ENCODE measurements around the gene GHITM. TPM values are rescaled to one million over a fixed set of nuclear protein-coding genes. Genes with fewer than 3 reads are reported as not detected.
"Not testable (repeated sequence)": the region's sequence is repeated elsewhere in the genome, so short reads cannot be mapped to it uniquely, and the experiment has no call there.

Gene GHITM
- total and polyA plus RNA-seq, 2 donors from 2014 or later: 134 to 376 TPM

DNA sequence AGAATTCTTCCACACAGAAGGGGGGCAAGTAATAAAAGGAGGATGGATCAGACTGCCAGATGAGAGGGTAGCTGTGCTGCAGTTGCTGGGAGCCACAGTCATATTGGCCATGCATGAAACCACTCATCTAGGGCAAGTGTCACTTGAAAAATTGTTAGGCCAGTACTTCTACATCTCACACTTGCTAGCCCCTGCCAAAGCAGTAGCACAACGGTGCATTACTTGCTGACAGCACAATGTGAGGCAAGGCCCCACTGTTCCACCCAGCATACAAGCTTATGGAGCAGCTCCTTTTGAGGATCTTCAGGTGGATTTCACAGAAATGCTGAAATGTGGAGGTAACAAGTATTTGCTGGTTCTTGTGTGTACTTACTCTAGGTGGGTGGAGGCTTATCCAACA, 25.8 kb upstream of the GHITM start:
- FAIRE-seq; H3K27ac ChIP-seq (ENCODE audit: low read depth in 2 of 2, low read length in 2 of 2); DNase-seq; H3K27me3 ChIP-seq (ENCODE audit: control insufficient read depth, insufficient read depth, low read length); H3K9me3 ChIP-seq (ENCODE audit: control insufficient read depth in 2 of 3, insufficient read depth in 1 of 3, low read length in 3 of 3); H3K9ac ChIP-seq (ENCODE audit: low read length in 3 of 3); H3K36me3 ChIP-seq (ENCODE audit: control insufficient read depth in 2 of 3, insufficient read depth in 3 of 3, low read length in 3 of 3); intact Hi-C loops (cut with DNase I); H3K4me1 ChIP-seq (ENCODE audit: control insufficient read depth in 2 of 3, insufficient read depth in 2 of 3, low read depth in 1 of 3, low read length in 3 of 3); H3K4me3 ChIP-seq (ENCODE audit: low read length in 3 of 3): not testable (repeated sequence)

DNA sequence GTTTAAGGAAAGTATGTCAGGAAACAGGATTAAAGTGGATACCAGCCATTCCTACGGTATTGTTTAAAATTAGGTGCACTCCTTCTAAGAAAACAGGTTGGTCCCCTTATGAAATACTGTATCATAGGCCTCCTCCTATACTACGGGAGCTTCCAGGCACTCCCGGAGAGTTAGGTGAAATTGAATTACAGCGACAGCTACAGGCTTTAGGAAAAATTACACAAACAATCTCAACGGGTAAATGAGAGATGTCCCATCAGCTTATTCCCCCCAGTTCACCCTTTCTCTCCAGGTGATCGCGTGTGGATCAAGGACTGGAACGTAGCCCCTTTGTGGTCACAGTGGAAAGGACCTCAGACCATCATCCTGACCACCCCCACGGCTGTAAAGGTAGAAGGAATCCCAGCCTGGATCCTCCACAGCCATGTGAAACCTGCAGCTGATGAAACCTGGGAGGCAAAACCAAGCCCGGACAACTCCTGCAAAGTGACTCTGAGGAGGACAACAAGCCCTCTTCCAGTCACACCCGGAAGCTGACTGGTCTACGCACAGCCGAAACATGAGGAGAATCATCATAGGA, 25.1 kb upstream of the GHITM start:
- Histone ChIP-seq H3K9ac (ENCODE audit: low read length in 3 of 3) (no peak overlapping the region), H3K4me3 (ENCODE audit: low read length in 3 of 3) (no peak overlapping the region), H3K27me3 (ENCODE audit: control insufficient read depth, insufficient read depth, low read length) (no peaks in the 10 kb centered on the region), H3K36me3 (ENCODE audit: control insufficient read depth in 2 of 3, insufficient read depth in 3 of 3, low read length in 3 of 3) (no peaks in the 10 kb centered on the region), H3K27ac (ENCODE audit: low read depth in 2 of 2, low read length in 2 of 2) (no peak overlapping the region), H3K9me3 (ENCODE audit: control insufficient read depth in 2 of 3, insufficient read depth in 1 of 3, low read length in 3 of 3) (no peaks in the 10 kb centered on the region), H3K4me1 (ENCODE audit: control insufficient read depth in 2 of 3, insufficient read depth in 2 of 3, low read depth in 1 of 3, low read length in 3 of 3) (no peaks in the 10 kb centered on the region)
- FAIRE-seq (no peak), DNase-seq (peak in 2 of 5 donors; percentile 9 to 11)
- TF ChIP-seq, protein P1, sequence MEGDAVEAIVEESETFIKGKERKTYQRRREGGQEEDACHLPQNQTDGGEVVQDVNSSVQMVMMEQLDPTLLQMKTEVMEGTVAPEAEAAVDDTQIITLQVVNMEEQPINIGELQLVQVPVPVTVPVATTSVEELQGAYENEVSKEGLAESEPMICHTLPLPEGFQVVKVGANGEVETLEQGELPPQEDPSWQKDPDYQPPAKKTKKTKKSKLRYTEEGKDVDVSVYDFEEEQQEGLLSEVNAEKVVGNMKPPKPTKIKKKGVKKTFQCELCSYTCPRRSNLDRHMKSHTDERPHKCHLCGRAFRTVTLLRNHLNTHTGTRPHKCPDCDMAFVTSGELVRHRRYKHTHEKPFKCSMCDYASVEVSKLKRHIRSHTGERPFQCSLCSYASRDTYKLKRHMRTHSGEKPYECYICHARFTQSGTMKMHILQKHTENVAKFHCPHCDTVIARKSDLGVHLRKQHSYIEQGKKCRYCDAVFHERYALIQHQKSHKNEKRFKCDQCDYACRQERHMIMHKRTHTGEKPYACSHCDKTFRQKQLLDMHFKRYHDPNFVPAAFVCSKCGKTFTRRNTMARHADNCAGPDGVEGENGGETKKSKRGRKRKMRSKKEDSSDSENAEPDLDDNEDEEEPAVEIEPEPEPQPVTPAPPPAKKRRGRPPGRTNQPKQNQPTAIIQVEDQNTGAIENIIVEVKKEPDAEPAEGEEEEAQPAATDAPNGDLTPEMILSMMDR (IDR thresholded peaks at IDR 0.05; ENCODE audit: borderline replicate concordance, extremely low read depth, insufficient read depth): peak; percentile 1
- intact Hi-C loops (cut with DNase I): no loop called here

DNA sequence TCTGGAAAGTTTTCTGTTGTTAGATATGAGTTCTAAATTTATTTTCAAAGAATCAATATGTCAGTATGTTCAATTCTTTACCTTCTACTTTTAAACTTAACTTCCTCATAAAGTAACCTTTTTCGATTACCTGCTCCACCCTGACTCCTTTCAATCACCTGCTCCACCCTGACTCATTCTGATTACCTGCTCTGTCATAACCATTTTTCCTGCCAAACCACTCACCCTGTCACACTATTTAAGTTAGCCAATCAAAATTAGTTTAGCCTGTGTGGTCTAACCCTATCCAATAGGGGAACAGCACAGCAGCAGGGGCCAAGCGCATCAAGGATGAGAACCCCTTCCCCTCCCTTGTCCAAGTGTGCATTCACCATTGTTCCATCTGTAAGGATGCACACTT, 22.1 kb upstream of the GHITM start:
- H3K4me3 ChIP-seq (ENCODE audit: low read length in 3 of 3); H3K36me3 ChIP-seq (ENCODE audit: control insufficient read depth in 2 of 3, insufficient read depth in 3 of 3, low read length in 3 of 3); H3K4me1 ChIP-seq (ENCODE audit: control insufficient read depth in 2 of 3, insufficient read depth in 2 of 3, low read depth in 1 of 3, low read length in 3 of 3); DNase-seq; H3K27ac ChIP-seq (ENCODE audit: low read depth in 2 of 2, low read length in 2 of 2); H3K9ac ChIP-seq (ENCODE audit: low read length in 3 of 3); FAIRE-seq; intact Hi-C loops (cut with DNase I); H3K9me3 ChIP-seq (ENCODE audit: control insufficient read depth in 2 of 3, insufficient read depth in 1 of 3, low read length in 3 of 3); H3K27me3 ChIP-seq (ENCODE audit: control insufficient read depth, insufficient read depth, low read length): not testable (repeated sequence)

DNA sequence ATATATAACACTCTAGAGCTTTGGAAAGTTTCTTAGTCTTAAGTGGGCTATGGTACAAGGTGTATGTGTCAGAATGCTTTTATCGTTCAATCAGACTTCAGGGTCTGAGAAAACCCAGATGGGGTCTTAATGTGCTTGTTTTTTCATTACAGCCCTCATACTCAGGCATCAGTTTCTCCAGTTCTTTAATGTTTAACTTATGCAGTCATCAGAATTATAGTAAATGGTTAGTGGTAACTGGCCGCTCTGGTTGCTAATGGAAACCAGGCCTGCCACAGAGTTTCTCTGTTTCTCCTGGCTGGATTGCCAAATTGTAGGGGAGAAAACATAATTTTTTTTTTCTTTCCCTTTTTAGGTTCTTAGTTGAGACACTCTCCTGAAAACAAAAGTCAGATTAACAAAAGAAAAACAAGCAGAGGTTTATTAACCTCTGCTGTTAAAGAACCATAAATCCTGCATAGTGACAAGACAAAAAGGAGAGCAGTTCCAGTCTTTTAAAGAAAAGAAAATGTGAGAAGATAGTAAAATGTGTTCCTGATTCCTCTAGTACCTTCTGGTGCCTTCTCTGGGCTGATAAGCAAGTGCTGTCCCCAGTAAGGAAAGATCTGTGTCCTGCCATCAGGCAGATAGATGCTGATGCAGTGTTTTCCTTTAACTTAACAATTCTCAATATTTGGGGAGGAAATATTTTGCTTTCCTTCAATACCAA, 21.5 kb upstream of the GHITM start:
- TF ChIP-seq, protein P1 (IDR thresholded peaks at IDR 0.05; ENCODE audit: borderline replicate concordance, extremely low read depth, insufficient read depth): no peak
- H3K9ac ChIP-seq (ENCODE audit: low read length in 3 of 3): no peak overlapping the region
- H3K27me3 ChIP-seq (ENCODE audit: control insufficient read depth, insufficient read depth, low read length): no peaks in the 10 kb centered on the region
- no peak overlapping the region for H3K27ac ChIP-seq (ENCODE audit: low read depth in 2 of 2, low read length in 2 of 2)
- no peaks in the 10 kb centered on the region for H3K4me1 ChIP-seq (ENCODE audit: control insufficient read depth in 2 of 3, insufficient read depth in 2 of 3, low read depth in 1 of 3, low read length in 3 of 3)
- no peaks in the 10 kb centered on the region for H3K36me3 ChIP-seq (ENCODE audit: control insufficient read depth in 2 of 3, insufficient read depth in 3 of 3, low read length in 3 of 3)
- no peak overlapping the region for H3K4me3 ChIP-seq (ENCODE audit: low read length in 3 of 3)
- intact Hi-C loops (cut with DNase I): no loop called here
- H3K9me3 ChIP-seq (ENCODE audit: control insufficient read depth in 2 of 3, insufficient read depth in 1 of 3, low read length in 3 of 3): no peaks in the 10 kb centered on the region
- no peak for FAIRE-seq
- DNase-seq: peak in 3 of 5 donors; percentile 24 to 62 (median 44)

Data from kidney (tissue), 14 donors.